Measurements from ENCODE around the gene ZNF496. TPM values are rescaled to one million over a fixed set of nuclear protein-coding genes. Genes with fewer than 3 reads are reported as not detected.
A peak's percentile ranks its signal among the peaks of the same experiment; 100 is the strongest.
"Not testable (repeated sequence)": the region's sequence is repeated elsewhere in the genome, so short reads cannot be mapped to it uniquely, and the experiment has no call there.

Gene ZNF496
- total RNA-seq (ENCODE audit: low replicate concordance) = 24.3 and 47.1 TPM in 2 replicates
- long read RNA-seq, partial matches to known transcripts = 0 of 12 reads
- long read RNA-seq, other reads (novel, unspliced or antisense) = 12 of 12 reads

- peak; percentile 87 for DNase-seq (ENCODE audit: extremely low spot score, unreplicated experiment)
- H3K36me3 Mint-ChIP-seq = peaks cover 18% of the 10 kb centered on the region
- TF ChIP-seq CTCF (conservative IDR thresholded peaks at IDR 0.05) = no peak
- H3K4me3 Mint-ChIP-seq = peak within 1 kb of the TSS; percentile 95
- no peaks in the 10 kb centered on the region for H3K27me3 Mint-ChIP-seq
- H3K4me1 Mint-ChIP-seq (ENCODE audit: unreplicated experiment) = peaks cover 40% of the 10 kb centered on the region
- H3K9me3 Mint-ChIP-seq = no peaks in the 10 kb centered on the region
- peak within 1 kb of the TSS; percentile 90 for H3K27ac Mint-ChIP-seq
These were observed at the start of gene ZNF496 for GRCh38 chr1:247331525-247332214. TSS of gene ZNF496 (minus strand) at chr1:247331867. CDS start at chr1:247329578, 2,289 bp downstream.

- Mint-ChIP-seq H3K36me3 (no peaks in the 10 kb centered on the region), H3K27ac (no peak overlapping the region), H3K4me3 (no peak overlapping the region), H3K9me3 (peaks cover 4% of the 10 kb centered on the region), H3K4me1 (ENCODE audit: unreplicated experiment) (peaks cover 4% of the 10 kb centered on the region), H3K27me3 (peaks cover 41% of the 10 kb centered on the region)
- no peak for TF ChIP-seq CTCF (conservative IDR thresholded peaks at IDR 0.05)
- DNase-seq (ENCODE audit: extremely low spot score, unreplicated experiment) = no peak
These were observed 46.8 kb upstream of the ZNF496 start for GRCh38 chr1:247378334-247379073.

- not testable (repeated sequence) for H3K36me3 Mint-ChIP-seq; H3K27ac Mint-ChIP-seq; DNase-seq (ENCODE audit: extremely low spot score, unreplicated experiment); H3K9me3 Mint-ChIP-seq; H3K4me3 Mint-ChIP-seq; H3K4me1 Mint-ChIP-seq (ENCODE audit: unreplicated experiment)
- peaks cover 44% of the 10 kb centered on the region for H3K27me3 Mint-ChIP-seq
These were observed 46.0 kb upstream of the ZNF496 start for GRCh38 chr1:247377656-247378055.

GRCh38 chr1:247376659-247377058 lies 45.0 kb upstream of the ZNF496 start:
- H3K27ac Mint-ChIP-seq = no peak overlapping the region
- peaks cover 4% of the 10 kb centered on the region for H3K9me3 Mint-ChIP-seq
- TF ChIP-seq CTCF (conservative IDR thresholded peaks at IDR 0.05) = no peak
- no peak for DNase-seq (ENCODE audit: extremely low spot score, unreplicated experiment)
- H3K36me3 Mint-ChIP-seq = no peaks in the 10 kb centered on the region
- H3K4me3 Mint-ChIP-seq = no peak overlapping the region
- H3K27me3 Mint-ChIP-seq = peaks cover 46% of the 10 kb centered on the region
- peaks cover 8% of the 10 kb centered on the region for H3K4me1 Mint-ChIP-seq (ENCODE audit: unreplicated experiment)

GRCh38 chr1:247375747-247376146 lies 44.1 kb upstream of the ZNF496 start:
- Mint-ChIP-seq H3K4me3 (no peak overlapping the region), H3K4me1 (ENCODE audit: unreplicated experiment) (peaks cover 8% of the 10 kb centered on the region), H3K27me3 (peaks cover 46% of the 10 kb centered on the region), H3K9me3 (peaks cover 4% of the 10 kb centered on the region), H3K27ac (no peak overlapping the region), H3K36me3 (no peaks in the 10 kb centered on the region)
- no peak for TF ChIP-seq CTCF (conservative IDR thresholded peaks at IDR 0.05)
- DNase-seq (ENCODE audit: extremely low spot score, unreplicated experiment) = no peak

- H3K27me3 Mint-ChIP-seq = peaks cover 46% of the 10 kb centered on the region
- not testable (repeated sequence) for H3K36me3 Mint-ChIP-seq; H3K4me3 Mint-ChIP-seq; DNase-seq (ENCODE audit: extremely low spot score, unreplicated experiment); H3K27ac Mint-ChIP-seq; H3K9me3 Mint-ChIP-seq; H3K4me1 Mint-ChIP-seq (ENCODE audit: unreplicated experiment)
These were observed 43.1 kb upstream of the ZNF496 start for GRCh38 chr1:247374651-247375334.
